GM12872 (cell line): ENCODE measurements around the gene UNC13C.

Experiments
- CTCF ChIP-seq: IDR thresholded peaks from 3 replicates; pipeline ENCODE4 v1.5.1; 2011; ENCODE audit warnings: low read depth, mild to moderate bottlenecking, low read length, moderate library complexity; ENCODE audit not compliant: insufficient read depth

UNC13C gene

GRCh38 chr15:53974813-53975212, 3.4 kb upstream of the UNC13C start:
- TF ChIP-seq CTCF, result no peak

GRCh38 chr15:53976844-53977392, 1.3 kb upstream of the UNC13C start:
- TF ChIP-seq CTCF, result no peak

- TF ChIP-seq CTCF, result no peak
These were observed 979 bp downstream of the UNC13C start for GRCh38 chr15:53979051-53979788.

- no peak for TF ChIP-seq CTCF
These were observed 1.8 kb downstream of the UNC13C start for GRCh38 chr15:53980021-53980420.

GRCh38 chr15:53982071-53982680, 3.9 kb downstream of the UNC13C start:
- TF ChIP-seq CTCF, result no peak

- TF ChIP-seq CTCF, result no peak
These were observed 4.6 kb downstream of the UNC13C start for GRCh38 chr15:53982876-53983275.

GRCh38 chr15:53984221-53984620, 6.0 kb downstream of the UNC13C start:
- no peak for TF ChIP-seq CTCF
